HepG2 (cell line): ENCODE data around the gene PCP4.

Experiments used
- POGK ChIP-seq: sonication (generic); formaldehyde crosslinking; conservative IDR thresholded peaks from 2 replicates; pipeline ENCODE4 v1.8.0; 2022; ENCODE audit warnings: mild to moderate bottlenecking, moderate library complexity, missing genetic modification reagents
- ZFP36 ChIP-seq: fragments of 150-350 bp; IDR thresholded peaks from 2 replicates; pipeline ENCODE4 v1.6.1; 2018; ENCODE audit warnings: borderline replicate concordance, low read length, low read depth; ENCODE audit not compliant: partially characterized antibody

DNA sequence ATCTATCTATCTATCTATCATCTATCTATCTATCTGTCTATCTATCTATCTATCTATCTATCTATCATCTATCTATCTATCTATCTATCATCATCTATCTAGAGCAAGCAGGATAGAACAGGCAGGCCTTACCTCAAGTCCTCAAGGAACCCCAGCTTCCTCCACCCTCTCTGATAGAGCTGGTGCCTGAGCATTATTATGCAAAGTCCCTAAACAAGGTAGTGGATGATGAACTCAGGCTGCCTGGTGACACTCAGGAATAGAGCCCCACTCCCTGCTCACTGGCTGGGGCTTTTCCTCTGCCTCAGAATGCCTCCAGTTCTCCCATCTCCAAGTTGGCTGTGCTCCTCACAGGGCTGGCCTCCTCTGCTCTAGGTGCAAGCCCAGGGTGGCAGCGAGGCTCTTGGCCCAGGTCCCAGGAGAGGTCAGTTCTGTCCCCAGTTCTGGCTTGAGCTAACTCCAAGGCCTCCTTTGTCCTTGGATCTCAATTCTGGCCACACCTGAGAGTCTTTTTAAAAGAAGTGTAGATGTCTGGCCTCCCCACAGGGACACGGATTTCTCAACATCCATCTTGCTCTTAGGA is 60.2 kb downstream of the PCP4 start:
- TF ChIP-seq ZFP36 (no peak), POGK (CRISPR knock-in tag) (no peak)
